ENCODE measurements around the gene KIF5C. TPM values are rescaled to one million over a fixed set of nuclear protein-coding genes. Genes with fewer than 3 reads are reported as not detected.

Gene KIF5C
- total and polyA plus RNA-seq, 4 experiments from 2014 or later, result 3.0 to 21.3 (median 13.2) TPM

DNA sequence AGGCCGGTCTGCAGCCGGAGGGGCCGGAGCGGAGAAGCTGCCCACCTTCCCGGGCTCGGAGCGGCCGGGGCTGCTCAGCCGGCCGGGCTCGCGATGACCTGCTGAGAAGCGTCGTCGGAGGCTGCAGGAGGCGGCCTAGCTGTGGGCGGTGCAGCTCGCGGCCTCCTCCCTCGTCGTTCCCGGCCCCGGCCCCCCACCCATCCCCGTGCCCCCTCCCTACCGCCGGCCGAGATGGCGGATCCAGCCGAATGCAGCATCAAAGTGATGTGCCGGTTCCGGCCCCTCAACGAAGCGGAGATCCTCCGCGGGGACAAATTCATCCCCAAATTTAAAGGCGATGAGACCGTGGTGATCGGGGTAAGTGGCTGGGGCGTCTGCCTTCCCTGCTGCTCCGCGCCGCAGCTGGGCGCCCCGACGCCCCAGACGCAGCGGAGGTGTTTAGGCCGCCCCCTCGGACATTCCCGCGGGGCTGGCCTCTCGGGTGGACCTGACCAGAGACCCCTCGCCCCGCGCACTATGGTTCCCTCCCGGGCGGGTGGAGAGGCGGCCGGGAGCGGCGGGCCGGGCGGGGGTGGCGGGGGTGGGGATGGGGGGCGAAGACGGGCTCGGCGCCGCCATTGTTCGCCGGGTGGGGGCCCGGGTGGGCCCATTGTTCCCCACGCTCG, 492 bp downstream of the KIF5C start:
- CTCF ChIA-PET (ENCODE audit: partially characterized antibody), result interaction anchor here (1.0 kb wide), 1 partner anchor 115 kb away, joined by 3 read pairs; no protein-coding TSS in a partner anchor
- H3K27ac ChIP-seq (ENCODE audit: low read depth, low read length), result no peak overlapping the region
- POLR2A ChIA-PET (ENCODE audit: partially characterized antibody), result interaction anchor here (1.2 to 2.2 kb wide), 6 partner anchors 229 to 855 kb away, joined by 3 to 9 read pairs (median 4); partner anchors contain the start of genes MBD5, MMADHC and ORC4
- H3K27me3 ChIP-seq (ENCODE audit: insufficient read depth, low read length), result no peaks in the 10 kb centered on the region
- peak overlapping the region in 1 of 2 donors; percentile 70 for H3K4me3 ChIP-seq (ENCODE audit: low read length in 2 of 2)
- peak overlapping the region in 4 of 7 donors; percentile 51 to 92 (median 71) for H3K27ac Mint-ChIP-seq
- peaks cover 8% of the 10 kb centered on the region for H3K4me1 ChIP-seq (ENCODE audit: insufficient read depth, low read length)
- peak overlapping the region; percentile 73 to 93 (median 90) for H3K4me3 Mint-ChIP-seq
- peak in 3 of 5 donors; percentile 15 to 38 (median 24) for DNase-seq
- H3K36me3 Mint-ChIP-seq, result peaks cover 0 to 6% of the 10 kb centered on the region in 2 donors
- peaks cover 0 to 2% (median 0%) of the 10 kb centered on the region in 8 donors for H3K9me3 Mint-ChIP-seq
- intact Hi-C loops (cut with micrococcal nuclease), result loop anchor here (1.0 to 10.0 kb wide), 7 partner anchors 13 to 1031 kb away; partner anchors contain the start of genes ACVR2A and ORC4
- peaks cover 6% of the 10 kb centered on the region in 2 donors for H3K27me3 Mint-ChIP-seq
- H3K36me3 ChIP-seq (ENCODE audit: insufficient read depth, low read length), result no peaks in the 10 kb centered on the region
- peaks cover 6 to 20% (median 14%) of the 10 kb centered on the region in 4 donors for H3K4me1 Mint-ChIP-seq
- H3K9me3 ChIP-seq (ENCODE audit: control insufficient read depth in 1 of 2, low read length in 2 of 2), result no peaks in the 10 kb centered on the region

DNA sequence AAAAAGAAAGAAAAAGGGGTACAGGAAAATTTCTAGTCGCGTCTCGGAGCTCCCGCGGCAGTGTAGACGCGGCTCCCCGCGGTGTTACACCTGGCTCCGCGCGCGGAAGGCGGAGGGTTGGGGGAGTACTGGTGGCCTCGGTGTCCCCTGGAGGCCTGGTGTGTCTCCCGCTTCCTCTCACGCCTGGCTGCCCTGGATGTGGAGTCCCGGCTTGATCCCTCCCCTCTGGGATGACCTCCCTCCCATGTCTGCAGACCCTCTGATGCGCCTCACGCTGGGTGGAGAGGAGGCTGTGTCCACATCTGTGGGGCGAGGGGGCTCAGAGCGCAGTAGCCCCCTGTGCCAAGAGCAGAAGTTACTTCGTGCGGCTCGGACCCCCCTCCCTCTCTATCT, 1.2 kb downstream of the KIF5C start:
- peak overlapping the region; percentile 78 to 97 (median 92) for H3K27ac Mint-ChIP-seq
- POLR2A ChIA-PET (ENCODE audit: partially characterized antibody), result interaction anchor here (1.2 to 2.2 kb wide), 6 partner anchors 230 to 856 kb away, joined by 3 to 9 read pairs (median 4); partner anchors contain the start of genes MBD5, MMADHC and ORC4
- CTCF ChIA-PET (ENCODE audit: partially characterized antibody), result interaction anchor here (1.0 to 2.1 kb wide), 2 partner anchors 51 to 114 kb away, joined by 3 to 5 read pairs; no protein-coding TSS in a partner anchor
- H3K9me3 ChIP-seq (ENCODE audit: control insufficient read depth in 1 of 2, low read length in 2 of 2), result no peaks in the 10 kb centered on the region
- peak overlapping the region; percentile 90 to 97 (median 92) for H3K4me3 Mint-ChIP-seq
- peak overlapping the region; percentile 54 to 70 for H3K4me3 ChIP-seq (ENCODE audit: low read length in 2 of 2)
- peak overlapping the region; percentile 47 for H3K27ac ChIP-seq (ENCODE audit: low read depth, low read length)
- peaks cover 0 to 7% of the 10 kb centered on the region in 2 donors for H3K36me3 Mint-ChIP-seq
- H3K9me3 Mint-ChIP-seq, result peaks cover 0 to 4% (median 0%) of the 10 kb centered on the region in 8 donors
- peak; percentile 14 to 48 (median 29) for DNase-seq
- H3K27me3 Mint-ChIP-seq, result peaks cover 6% of the 10 kb centered on the region in 2 donors
- peaks cover 6 to 25% (median 14%) of the 10 kb centered on the region in 4 donors for H3K4me1 Mint-ChIP-seq
- H3K4me1 ChIP-seq (ENCODE audit: insufficient read depth, low read length), result peaks cover 8% of the 10 kb centered on the region
- no peaks in the 10 kb centered on the region for H3K36me3 ChIP-seq (ENCODE audit: insufficient read depth, low read length)
- intact Hi-C loops (cut with micrococcal nuclease), result loop anchor here (10.0 kb wide), 2 partner anchors 61 to 1031 kb away; partner anchors contain the start of gene ACVR2A
- H3K27me3 ChIP-seq (ENCODE audit: insufficient read depth, low read length), result no peaks in the 10 kb centered on the region

DNA sequence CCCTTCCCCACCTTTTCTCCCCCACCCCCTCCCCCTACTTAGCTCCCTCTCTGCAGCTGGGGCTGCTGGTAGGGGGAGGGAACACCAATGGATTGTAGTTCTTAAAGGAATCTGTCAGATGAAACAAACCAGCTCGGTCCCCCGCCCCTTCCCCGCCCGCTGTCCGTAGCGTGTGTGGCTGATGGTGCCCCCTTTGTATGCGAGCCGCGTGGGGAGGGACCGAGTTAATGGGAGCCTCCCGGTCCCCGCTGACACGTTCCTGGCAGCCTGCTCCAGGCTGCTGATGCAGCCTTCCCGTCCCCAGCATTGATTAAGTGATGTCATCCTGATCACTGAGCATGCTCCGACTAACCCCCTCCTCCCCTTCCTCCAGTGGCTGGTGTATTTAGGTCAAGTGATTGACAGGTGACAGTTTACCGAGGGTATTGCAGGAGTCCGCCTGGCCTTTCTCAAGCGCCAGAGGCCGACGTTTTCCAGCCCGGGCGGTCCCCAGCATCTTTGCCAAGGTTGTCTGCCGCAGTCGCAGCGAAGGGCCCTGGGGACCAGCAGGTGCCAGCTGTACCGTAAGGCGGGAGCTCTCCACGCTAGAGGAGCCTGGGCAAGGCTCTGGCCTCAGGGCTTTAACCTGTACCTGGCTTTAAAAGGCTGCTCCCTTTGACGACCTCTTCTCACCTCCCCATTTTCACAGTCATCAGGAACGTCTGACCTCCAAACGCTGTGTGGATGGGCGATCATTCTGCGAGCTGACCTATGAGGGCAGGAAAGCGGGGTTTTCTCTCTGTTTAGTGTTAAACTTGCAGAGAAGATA, 1.8 kb downstream of the KIF5C start:
- Mint-ChIP-seq H3K27ac (peak overlapping the region; percentile 73 to 97 (median 94)), H3K27me3 (peaks cover 6% of the 10 kb centered on the region in 2 donors), H3K4me3 (peak overlapping the region; percentile 90 to 97 (median 92)), H3K9me3 (peaks cover 0 to 4% (median 0%) of the 10 kb centered on the region in 8 donors), H3K4me1 (peaks cover 6 to 25% (median 14%) of the 10 kb centered on the region in 4 donors), H3K36me3 (peaks cover 0 to 7% of the 10 kb centered on the region in 2 donors)
- Histone ChIP-seq H3K27ac (ENCODE audit: low read depth, low read length) (peak overlapping the region; percentile 47), H3K27me3 (ENCODE audit: insufficient read depth, low read length) (no peaks in the 10 kb centered on the region), H3K9me3 (ENCODE audit: control insufficient read depth in 1 of 2, low read length in 2 of 2) (no peaks in the 10 kb centered on the region), H3K4me3 (ENCODE audit: low read length in 2 of 2) (peak overlapping the region; percentile 54 to 70), H3K4me1 (ENCODE audit: insufficient read depth, low read length) (peaks cover 8% of the 10 kb centered on the region), H3K36me3 (ENCODE audit: insufficient read depth, low read length) (no peaks in the 10 kb centered on the region)
- intact Hi-C loops (cut with micrococcal nuclease), result loop anchor here (10.0 kb wide), 2 partner anchors 62 to 1032 kb away; partner anchors contain the start of gene ACVR2A
- POLR2A ChIA-PET (ENCODE audit: partially characterized antibody), result interaction anchor here (0.6 to 2.2 kb wide), 9 partner anchors 50 to 856 kb away, joined by 3 to 9 read pairs (median 4); partner anchors contain the start of genes MBD5, MMADHC and ORC4
- peak; percentile 66 to 85 (median 72) for DNase-seq
- CTCF ChIA-PET (ENCODE audit: partially characterized antibody), result interaction anchor here (1.0 to 2.1 kb wide), 3 partner anchors 50 to 140 kb away, joined by 3 to 5 read pairs (median 3); no protein-coding TSS in a partner anchor

DNA sequence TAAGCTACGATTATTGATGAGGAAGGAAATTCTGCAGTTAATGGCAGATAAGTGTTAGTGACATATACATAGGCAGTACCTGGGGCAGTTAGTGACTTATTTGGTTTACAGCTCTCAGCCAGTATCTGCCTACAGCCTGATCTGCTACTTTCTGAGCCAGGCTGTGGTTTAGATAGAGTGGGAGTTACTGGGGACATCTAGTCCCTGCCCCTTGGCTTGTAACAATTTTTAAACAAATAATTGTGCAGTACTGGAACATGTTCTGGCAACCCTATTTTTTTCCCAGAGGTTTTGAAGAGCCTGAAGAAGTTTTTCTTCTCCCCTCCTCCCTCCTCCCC, 2.3 kb downstream of the KIF5C start:
- intact Hi-C loops (cut with micrococcal nuclease), result loop anchor here (10.0 kb wide), 2 partner anchors 63 to 1033 kb away; partner anchors contain the start of gene ACVR2A
- no peak overlapping the region for H3K27ac ChIP-seq (ENCODE audit: low read depth, low read length)
- H3K9me3 ChIP-seq (ENCODE audit: control insufficient read depth in 1 of 2, low read length in 2 of 2), result no peaks in the 10 kb centered on the region
- CTCF ChIA-PET (ENCODE audit: partially characterized antibody), result interaction anchor here (1.0 to 2.1 kb wide), 2 partner anchors 50 to 139 kb away, joined by 3 to 5 read pairs; no protein-coding TSS in a partner anchor
- POLR2A ChIA-PET (ENCODE audit: partially characterized antibody), result interaction anchor here (0.7 to 2.2 kb wide), 3 partner anchors 50 to 857 kb away, joined by 3 to 9 read pairs (median 4); partner anchors contain the start of genes MBD5 and ORC4
- peak overlapping the region; percentile 73 to 97 (median 94) for H3K27ac Mint-ChIP-seq
- H3K27me3 Mint-ChIP-seq, result peaks cover 2 to 3% of the 10 kb centered on the region in 2 donors
- H3K27me3 ChIP-seq (ENCODE audit: insufficient read depth, low read length), result no peaks in the 10 kb centered on the region
- peaks cover 3 to 7% of the 10 kb centered on the region in 2 donors for H3K36me3 Mint-ChIP-seq
- H3K36me3 ChIP-seq (ENCODE audit: insufficient read depth, low read length), result no peaks in the 10 kb centered on the region
- H3K9me3 Mint-ChIP-seq, result peaks cover 0 to 4% (median 0%) of the 10 kb centered on the region in 8 donors
- H3K4me1 Mint-ChIP-seq, result peaks cover 6 to 26% (median 14%) of the 10 kb centered on the region in 4 donors
- H3K4me1 ChIP-seq (ENCODE audit: insufficient read depth, low read length), result peaks cover 8% of the 10 kb centered on the region
- DNase-seq, result no peak
- H3K4me3 ChIP-seq (ENCODE audit: low read length in 2 of 2), result no peak overlapping the region
- H3K4me3 Mint-ChIP-seq, result peak overlapping the region; percentile 90 to 97 (median 92)

DNA sequence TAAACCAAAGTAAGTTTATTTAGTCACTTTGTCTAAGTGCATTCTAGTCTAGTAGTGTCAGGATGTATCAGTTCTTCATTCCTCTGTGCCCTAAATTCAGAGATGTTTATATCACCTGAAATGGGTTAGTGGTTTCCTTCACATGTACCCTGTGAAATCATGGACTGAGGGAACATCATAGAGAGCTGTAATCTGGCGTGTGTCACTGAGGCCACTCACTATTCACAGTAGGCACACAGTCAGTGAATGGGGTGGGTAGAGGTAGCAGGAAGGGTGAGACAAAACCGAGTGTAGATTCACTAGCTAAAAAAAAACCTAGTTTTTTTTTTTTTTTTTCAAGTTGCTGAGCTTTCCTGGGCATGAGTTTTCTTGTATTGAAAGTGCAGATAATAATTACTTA, 5.6 kb downstream of the KIF5C start:
- intact Hi-C loops (cut with micrococcal nuclease), result no loop called here
- POLR2A ChIA-PET (ENCODE audit: partially characterized antibody), result interaction anchor here (1.0 kb wide), 1 partner anchor 8 kb away, joined by 3 read pairs; no protein-coding TSS in a partner anchor

DNA sequence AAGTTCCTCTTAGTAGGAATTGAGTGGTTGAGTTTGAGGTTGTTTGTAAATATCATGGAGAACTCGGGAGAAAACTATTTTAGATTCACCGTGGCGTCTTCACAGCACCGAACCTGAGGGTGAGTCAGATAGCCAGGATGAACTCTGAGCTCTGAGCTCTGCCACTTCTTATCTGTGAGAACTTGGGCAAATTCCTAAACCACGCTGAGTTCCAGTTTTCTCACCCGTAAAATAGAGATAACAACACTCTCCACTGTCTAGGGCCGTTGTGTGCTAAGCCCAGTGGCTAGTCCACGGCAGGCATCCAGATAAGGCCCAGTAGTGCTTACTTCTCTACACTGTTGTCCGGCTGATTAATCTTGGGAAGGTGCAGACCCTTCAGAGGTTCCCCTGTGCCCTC, 7.0 kb downstream of the KIF5C start:
- no peaks in the 10 kb centered on the region for H3K27me3 Mint-ChIP-seq
- H3K27ac Mint-ChIP-seq, result peak overlapping the region in 1 of 7 donors; percentile 8
- H3K9me3 ChIP-seq (ENCODE audit: control insufficient read depth in 1 of 2, low read length in 2 of 2), result no peaks in the 10 kb centered on the region
- ChIA-PET CTCF (ENCODE audit: partially characterized antibody) (interaction anchor here (1.2 kb wide), 1 partner anchor 11 kb away, joined by 3 read pairs; no protein-coding TSS in a partner anchor), POLR2A (ENCODE audit: partially characterized antibody) (no interaction called here)
- no peaks in the 10 kb centered on the region for H3K36me3 ChIP-seq (ENCODE audit: insufficient read depth, low read length)
- peaks cover 2 to 20% (median 5%) of the 10 kb centered on the region in 4 donors for H3K4me1 Mint-ChIP-seq
- no peak overlapping the region for H3K4me3 ChIP-seq (ENCODE audit: low read length in 2 of 2)
- peaks cover 3 to 7% of the 10 kb centered on the region in 2 donors for H3K36me3 Mint-ChIP-seq
- intact Hi-C loops (cut with micrococcal nuclease), result no loop called here
- H3K4me3 Mint-ChIP-seq, result no peak overlapping the region
- H3K27me3 ChIP-seq (ENCODE audit: insufficient read depth, low read length), result no peaks in the 10 kb centered on the region
- H3K4me1 ChIP-seq (ENCODE audit: insufficient read depth, low read length), result peaks cover under 1% of the 10 kb centered on the region
- peaks cover 0 to 4% (median 0%) of the 10 kb centered on the region in 8 donors for H3K9me3 Mint-ChIP-seq
- H3K27ac ChIP-seq (ENCODE audit: low read depth, low read length), result no peak overlapping the region
- no peak for DNase-seq

More for the DNA sequence above, 5.6 kb downstream of the KIF5C start:
- Mint-ChIP-seq H3K9me3 (peaks cover 0 to 4% (median 0%) of the 10 kb centered on the region in 8 donors), H3K4me3 (peak overlapping the region in 1 of 8 donors; percentile 37), H3K27me3 (no peaks in the 10 kb centered on the region), H3K36me3 (peaks cover 7% of the 10 kb centered on the region in 2 donors), H3K4me1 (peaks cover 6 to 31% (median 12%) of the 10 kb centered on the region in 4 donors), H3K27ac (peak overlapping the region in 3 of 7 donors; percentile 1 to 56 (median 46))
- peak in 3 of 5 donors; percentile 5 to 36 (median 16) for DNase-seq
- Histone ChIP-seq H3K9me3 (ENCODE audit: control insufficient read depth in 1 of 2, low read length in 2 of 2) (no peaks in the 10 kb centered on the region), H3K36me3 (ENCODE audit: insufficient read depth, low read length) (no peaks in the 10 kb centered on the region), H3K27me3 (ENCODE audit: insufficient read depth, low read length) (no peaks in the 10 kb centered on the region), H3K4me3 (ENCODE audit: low read length in 2 of 2) (no peak overlapping the region), H3K4me1 (ENCODE audit: insufficient read depth, low read length) (peaks cover 8% of the 10 kb centered on the region), H3K27ac (ENCODE audit: low read depth, low read length) (no peak overlapping the region)
- CTCF ChIA-PET (ENCODE audit: partially characterized antibody), result interaction anchor here (1.2 kb wide), 1 partner anchor 10 kb away, joined by 3 read pairs; no protein-coding TSS in a partner anchor
